Measurements from ENCODE around the gene PGLYRP1. TPM values are rescaled to one million over a fixed set of nuclear protein-coding genes. Genes with fewer than 3 reads are reported as not detected.

Gene PGLYRP1
- total RNA-seq, 1 experiment from 2014 or later, result not detected

DNA sequence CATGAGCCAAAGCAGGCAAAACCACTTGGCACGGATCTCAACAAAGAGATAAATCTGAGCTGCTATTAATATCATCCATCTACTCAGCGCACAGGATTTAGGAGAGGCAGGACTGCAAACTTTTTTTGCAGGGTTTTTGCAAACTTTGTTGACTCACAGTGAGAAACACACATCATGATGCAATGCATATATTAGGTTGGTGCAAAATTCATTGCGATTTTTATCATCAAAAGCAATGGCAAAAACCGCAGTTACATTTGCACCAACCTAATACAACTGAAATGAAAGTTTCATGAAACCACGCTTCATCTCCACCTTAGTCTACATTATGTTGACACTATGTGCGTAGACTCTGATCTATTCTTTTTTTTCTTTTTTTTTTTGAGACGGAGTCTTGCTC is 44.7 kb downstream of the PGLYRP1 start:
- Histone ChIP-seq H2AK5ac (ENCODE audit: insufficient read length, low read length) (no peak overlapping the region), H4K20me1 (ENCODE audit: control insufficient read depth, insufficient read depth, insufficient read length) (no peaks in the 10 kb centered on the region), H3T11ph (ENCODE audit: low read length) (no peak overlapping the region), H2BK5ac (ENCODE audit: insufficient read length, low read length) (no peak overlapping the region), H3K14ac (ENCODE audit: insufficient read depth, low read length) (no peak overlapping the region), H3K27me3 (ENCODE audit: insufficient read depth, low read length) (no peaks in the 10 kb centered on the region), H3K4ac (ENCODE audit: low read depth, low read length) (no peak overlapping the region), H3K56ac (ENCODE audit: insufficient read length, low read depth, low read length) (no peak overlapping the region), H2AFZ (ENCODE audit: low read length) (no peak overlapping the region), H4K91ac (ENCODE audit: insufficient read length, low read depth, low read length) (no peak overlapping the region), H2BK120ac (ENCODE audit: low read depth, low read length, poor library complexity, severe bottlenecking) (no peak overlapping the region), H3K9ac (ENCODE audit: extremely low read depth, insufficient read length, low read length) (no peak overlapping the region), H4K5ac (ENCODE audit: insufficient read length, low read depth, low read length) (no peak overlapping the region), H3K23ac (ENCODE audit: insufficient read length, low read depth, low read length) (no peak overlapping the region), H3K79me1 (ENCODE audit: insufficient read depth, low read depth, low read length, poor library complexity, severe bottlenecking) (no peaks in the 10 kb centered on the region), H3K27ac (ENCODE audit: insufficient read length, low read depth, low read length) (no peak overlapping the region), H2BK15ac (ENCODE audit: low read depth, low read length) (no peak overlapping the region), H3K18ac (ENCODE audit: insufficient read length, low read depth, low read length) (no peak overlapping the region), H3K79me2 (ENCODE audit: insufficient read depth, low read length) (no peaks in the 10 kb centered on the region), H2BK20ac (ENCODE audit: low read depth, low read length, poor library complexity, severe bottlenecking) (no peak overlapping the region), H3K9me3 (ENCODE audit: control insufficient read depth, low read depth, low read length) (no peaks in the 10 kb centered on the region), H4K8ac (replicated peaks; ENCODE audit: insufficient read length, low read depth, low read length) (no peak overlapping the region), H2BK12ac (ENCODE audit: insufficient read length, low read depth, low read length) (no peak overlapping the region), H3K4me2 (ENCODE audit: insufficient read depth, insufficient read length, low read length) (no peak overlapping the region), H3K4me1 (ENCODE audit: insufficient read depth, low read length) (no peaks in the 10 kb centered on the region; the same call in 1 of the 2 replicates), H3K23me2 (ENCODE audit: insufficient read length, low read depth, low read length, poor library complexity, severe bottlenecking) (no peaks in the 10 kb centered on the region)
- DNase-seq, result no peak
- H3K27me3 Mint-ChIP-seq (ENCODE audit: low read depth), result peaks cover 44% of the 10 kb centered on the region
- H3K4me1 Mint-ChIP-seq, result peaks cover 10 to 23% of the 10 kb centered on the region in 2 experiments
- no peaks in the 10 kb centered on the region for H3K36me3 Mint-ChIP-seq (ENCODE audit: insufficient read depth in 1 of 3, low read depth in 3 of 3)
- H3K4me3 Mint-ChIP-seq, result no peak overlapping the region
- no peaks in the 10 kb centered on the region for H3K9me3 Mint-ChIP-seq
- TF ChIP-seq, protein P1, sequence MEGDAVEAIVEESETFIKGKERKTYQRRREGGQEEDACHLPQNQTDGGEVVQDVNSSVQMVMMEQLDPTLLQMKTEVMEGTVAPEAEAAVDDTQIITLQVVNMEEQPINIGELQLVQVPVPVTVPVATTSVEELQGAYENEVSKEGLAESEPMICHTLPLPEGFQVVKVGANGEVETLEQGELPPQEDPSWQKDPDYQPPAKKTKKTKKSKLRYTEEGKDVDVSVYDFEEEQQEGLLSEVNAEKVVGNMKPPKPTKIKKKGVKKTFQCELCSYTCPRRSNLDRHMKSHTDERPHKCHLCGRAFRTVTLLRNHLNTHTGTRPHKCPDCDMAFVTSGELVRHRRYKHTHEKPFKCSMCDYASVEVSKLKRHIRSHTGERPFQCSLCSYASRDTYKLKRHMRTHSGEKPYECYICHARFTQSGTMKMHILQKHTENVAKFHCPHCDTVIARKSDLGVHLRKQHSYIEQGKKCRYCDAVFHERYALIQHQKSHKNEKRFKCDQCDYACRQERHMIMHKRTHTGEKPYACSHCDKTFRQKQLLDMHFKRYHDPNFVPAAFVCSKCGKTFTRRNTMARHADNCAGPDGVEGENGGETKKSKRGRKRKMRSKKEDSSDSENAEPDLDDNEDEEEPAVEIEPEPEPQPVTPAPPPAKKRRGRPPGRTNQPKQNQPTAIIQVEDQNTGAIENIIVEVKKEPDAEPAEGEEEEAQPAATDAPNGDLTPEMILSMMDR (conservative IDR thresholded peaks at IDR 0.05), result no peak
- WGBS (ENCODE audit: extremely low coverage, insufficient read length, low lambda C conversion rate), result no CpG with 5 or more reads among the region's 7 CpGs
- no peak overlapping the region for H3K27ac Mint-ChIP-seq
